A549 (cell line): ENCODE data around the gene C5AR1. TPM values are rescaled to one million over a fixed set of nuclear protein-coding genes. Genes with fewer than 3 reads are reported as not detected.

Source experiments
- ATAC-seq, 2 experiments: fragments of 200-7000 bp in 1 of 2; fragments of >200 bp in 1 of 2; cut with Nextera tagmentation in 1 of 2; cut with Tn5 transposase in 1 of 2; 3 replicates each; pipeline versions ENCODE4 v1.8.0 to v1.9.1; 2018 to 2020; ENCODE audit warnings: mild to moderate bottlenecking in 1 of 2, moderate library complexity in 1 of 2
- CTCF ChIA-PET: fragments of 300-600 bp; sonication (Branson Sonifier 250); formaldehyde crosslinking; extraction: SDS; loops from one replicate; lab custom pipeline; 2021; ENCODE audit warnings: antibody characterized with exemption, inconsistent platforms; lab: Yijun Ruan, JAX
- POLR2A ChIA-PET: fragments of 350-600 bp; formaldehyde crosslinking; extraction: SDS; loops from one replicate; lab custom pipeline; 2021; ENCODE audit warnings: antibody characterized with exemption, inconsistent platforms; lab: Yijun Ruan, JAX
- DNase-seq, 2 experiments: peaks; one replicate each; pipeline versions ENCODE4 v3.0.0 to v3.0.0-alpha.2; 2011 to 2016; ENCODE audit warnings: low read depth in 1 of 2, low spot score in 1 of 2
- FAIRE-seq: peaks from 2 replicates; lab custom pipeline; 2011; peaks lifted over from hg19 to GRCh38; lab: Jason Lieb, UNC
- H3K27ac ChIP-seq, 2 experiments: fragments of >200 bp; sonication (Bioruptor Twin); formaldehyde crosslinking; 3 replicates each; pipeline ENCODE4 v1.5.1; 2016 to 2017
- H3K4me1 ChIP-seq: fragments of >200 bp; sonication (Bioruptor Twin); formaldehyde crosslinking; 3 replicates; pipeline ENCODE4 v1.6.1; 2016
- H3K4me2 ChIP-seq: fragments of >200 bp; sonication (Bioruptor Twin); formaldehyde crosslinking; 3 replicates; pipeline ENCODE4 v1.6.1; 2016
- H3K4me3 ChIP-seq: fragments of >200 bp; sonication (Bioruptor Twin); formaldehyde crosslinking; 3 replicates; pipeline ENCODE4 v1.5.1; 2016
- H3K9me3 ChIP-seq: fragments of >200 bp; sonication (Bioruptor Twin); formaldehyde crosslinking; 3 replicates; pipeline ENCODE4 v1.6.1; 2016
- EHMT2 ChIP-seq: fragments of 200-600 bp; sonication (generic); IDR thresholded peaks from 2 replicates; pipeline ENCODE4 v1.6.1; 2016; ENCODE audit warnings: antibody characterized with exemption, low read depth, mild to moderate bottlenecking, moderate library complexity
- EP300 ChIP-seq, 2 experiments: fragments of >200 bp; sonication (Bioruptor Twin); formaldehyde crosslinking; IDR thresholded peaks; 2 replicates in 1 of 2; 3 replicates in 1 of 2; pipeline ENCODE4 v1.6.1; 2016 to 2017
- FOSL2 ChIP-seq, 2 experiments: fragments of 450-650 bp in 1 of 2; fragments of >200 bp in 1 of 2; sonication (Bioruptor Twin) in 1 of 2; formaldehyde crosslinking; IDR thresholded peaks; 2 replicates each; pipeline versions ENCODE4 v1.5.0 to v1.6.1; 2016 to 2020; ENCODE audit warnings: mild to moderate bottlenecking in 1 of 2, moderate library complexity in 1 of 2
- NFE2L2 ChIP-seq: fragments of 150-350 bp; conservative IDR thresholded peaks from 2 replicates; pipeline ENCODE4 v1.6.1; 2014; ENCODE audit warnings: low read length
- NR3C1 ChIP-seq: fragments of >200 bp; sonication (Bioruptor Twin); formaldehyde crosslinking; IDR thresholded peaks from 3 replicates; pipeline ENCODE4 v1.6.1; 2017
- PHF8 ChIP-seq: fragments of 200-600 bp; sonication (generic); IDR thresholded peaks from 2 replicates; pipeline ENCODE4 v1.6.1; 2016; ENCODE audit warnings: low read depth, mild to moderate bottlenecking, antibody characterized with exemption, moderate library complexity, borderline replicate concordance
- POLR2A ChIP-seq: IDR thresholded peaks from 2 replicates; pipeline ENCODE4 v1.6.1; 2012; ENCODE audit warnings: mild to moderate bottlenecking, low read length
- RFX5 ChIP-seq: fragments of 450-650 bp; IDR thresholded peaks from 2 replicates; pipeline ENCODE4 v1.7.1; 2014; ENCODE audit warnings: antibody characterized with exemption, mild to moderate bottlenecking, moderate library complexity
- WGBS: methylation state at CpG from one replicate; pipeline ENCODE4 v1.1.6; 2017; ENCODE audit errors: missing lambda C conversion rate; 5-methylcytosine and 5-hydroxymethylcytosine counted together
- polyA plus RNA-seq, 4 experiments: library from polyadenylated mRNA; depleted of rRNA in 3 of 4; stranded (reverse); fragments of >200 nt; fragmentation: RNase III in 1 of 4; extraction: RNeasy Plus Mini Kit Qiagen cat#74134 plus additional on column Dnase treatment in 1 of 4; gene quantifications; 2 replicates in 3 of 4; 3 replicates in 1 of 4; pipeline ENCODE4 v1.2.3, GENCODE V29; 2011 to 2017
- TF ChIP-seq, protein P1 (sequence below): IDR thresholded peaks from 2 replicates; pipeline ENCODE4 v1.6.1; 2012
- TF ChIP-seq, protein P2 (sequence below): IDR thresholded peaks from 2 replicates; pipeline ENCODE4 v1.6.1; 2012; ENCODE audit warnings: low read depth, borderline replicate concordance
- TF ChIP-seq, protein P3 (sequence below): IDR thresholded peaks from 2 replicates; pipeline ENCODE4 v1.6.1; 2012
- TF ChIP-seq, protein P4 (sequence below): fragments of 150-350 bp; IDR thresholded peaks from 2 replicates; pipeline ENCODE4 v1.6.1; 2014; ENCODE audit warnings: low read depth, mild to moderate bottlenecking, low read length

C5AR1 gene
- polyA plus RNA-seq, 2 of the 4 experiments (the other 2 are of a cell fraction), result 1.6 to 3.4 TPM

DNA sequence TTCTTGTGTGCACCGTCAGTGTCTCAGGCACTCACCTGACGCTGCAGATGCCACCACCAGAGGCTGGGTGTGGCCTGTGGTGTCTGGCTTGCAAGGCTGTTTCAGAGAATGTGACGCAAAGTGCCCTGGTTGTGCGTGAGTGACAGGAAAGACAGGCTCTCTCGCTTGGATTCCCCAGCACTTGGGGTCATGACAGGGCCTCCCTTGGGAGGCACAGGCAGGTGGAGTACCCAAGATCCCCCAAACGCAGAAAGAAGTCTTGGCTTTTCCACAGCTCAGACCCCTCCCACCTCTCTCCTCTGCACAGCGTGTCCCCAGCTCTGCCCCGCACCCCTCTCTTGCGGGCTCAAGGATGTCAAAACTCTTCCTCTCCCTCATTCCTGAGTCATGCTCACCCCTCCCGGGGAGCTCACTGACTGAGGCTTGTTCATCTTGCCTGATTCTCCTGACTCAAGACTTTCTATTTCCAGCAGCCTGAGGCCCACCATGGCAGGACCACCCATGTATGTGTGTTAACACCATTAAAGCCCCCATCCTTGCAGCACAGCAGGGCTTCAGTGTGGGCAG is 60.5 kb downstream of the C5AR1 start:
- Histone ChIP-seq H3K27ac (0 out of 6 replicates have a peak overlapping the region, but pooled peaks of 1 of the 2 experiments have one; percentile 14), H3K4me2 (no peak overlapping the region), H3K4me3 (no peak overlapping the region), H3K9me3 (no peaks in the 10 kb centered on the region), H3K4me1 (peaks cover 7% of the 10 kb centered on the region; the same call in 1 of the 3 replicates)
- ChIA-PET POLR2A (no interaction called here), CTCF (interaction anchor here (0.9 to 4.5 kb wide), 7 partner anchors 21 to 72 kb away, joined by 3 to 31 read pairs (median 4); partner anchors contain the start of gene DHX34)
- DNase-seq (no peak), ATAC-seq (peak; percentile 12 to 35; a peak in 1 of 6 replicates), FAIRE-seq (no peak)
- WGBS, result 81% methylated on average over 10 of the region's 10 CpGs
- no peak for TF ChIP-seq PHF8

DNA sequence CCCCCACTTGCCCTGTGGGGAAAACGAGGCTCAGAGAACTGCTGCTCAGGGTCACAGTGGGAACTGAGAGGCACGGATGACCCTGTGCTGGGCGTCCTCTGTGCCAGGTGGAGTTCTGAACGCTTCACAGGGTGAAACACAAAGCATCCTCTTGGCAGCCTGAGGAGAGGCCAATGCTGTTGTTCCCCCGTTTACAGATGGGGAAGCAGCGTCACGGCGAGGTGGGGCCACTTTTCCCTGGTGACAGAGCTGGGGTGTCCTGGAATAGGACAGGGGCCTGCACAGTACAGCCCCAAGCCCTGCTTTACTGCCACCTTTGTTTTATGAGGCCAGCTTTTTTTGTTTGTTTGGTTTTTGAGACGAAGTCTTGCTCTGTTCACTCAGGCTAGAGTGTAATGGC is 61.6 kb downstream of the C5AR1 start:
- ATAC-seq (no peak), DNase-seq (no peak), FAIRE-seq (no peak)
- POLR2A ChIA-PET, result no interaction called here
- H3K9me3 ChIP-seq, result no peaks in the 10 kb centered on the region
- TF ChIP-seq, protein P1, sequence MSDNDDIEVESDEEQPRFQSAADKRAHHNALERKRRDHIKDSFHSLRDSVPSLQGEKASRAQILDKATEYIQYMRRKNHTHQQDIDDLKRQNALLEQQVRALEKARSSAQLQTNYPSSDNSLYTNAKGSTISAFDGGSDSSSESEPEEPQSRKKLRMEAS, result no peak
- TF ChIP-seq NR3C1 (no peak), EP300 (IDR thresholded peaks at IDR 0.05) (no peak), POLR2A (no peak), FOSL2 (IDR thresholded peaks at IDR 0.05) (no peak), FOSL2 (CRISPR knock-in tag; IDR thresholded peaks at IDR 0.05) (no peak), NFE2L2 (no peak), EHMT2 (no peak), RFX5 (no peak)
- TF ChIP-seq, protein P2, sequence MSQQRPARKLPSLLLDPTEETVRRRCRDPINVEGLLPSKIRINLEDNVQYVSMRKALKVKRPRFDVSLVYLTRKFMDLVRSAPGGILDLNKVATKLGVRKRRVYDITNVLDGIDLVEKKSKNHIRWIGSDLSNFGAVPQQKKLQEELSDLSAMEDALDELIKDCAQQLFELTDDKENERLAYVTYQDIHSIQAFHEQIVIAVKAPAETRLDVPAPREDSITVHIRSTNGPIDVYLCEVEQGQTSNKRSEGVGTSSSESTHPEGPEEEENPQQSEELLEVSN, result no peak
- TF ChIP-seq, protein P3, sequence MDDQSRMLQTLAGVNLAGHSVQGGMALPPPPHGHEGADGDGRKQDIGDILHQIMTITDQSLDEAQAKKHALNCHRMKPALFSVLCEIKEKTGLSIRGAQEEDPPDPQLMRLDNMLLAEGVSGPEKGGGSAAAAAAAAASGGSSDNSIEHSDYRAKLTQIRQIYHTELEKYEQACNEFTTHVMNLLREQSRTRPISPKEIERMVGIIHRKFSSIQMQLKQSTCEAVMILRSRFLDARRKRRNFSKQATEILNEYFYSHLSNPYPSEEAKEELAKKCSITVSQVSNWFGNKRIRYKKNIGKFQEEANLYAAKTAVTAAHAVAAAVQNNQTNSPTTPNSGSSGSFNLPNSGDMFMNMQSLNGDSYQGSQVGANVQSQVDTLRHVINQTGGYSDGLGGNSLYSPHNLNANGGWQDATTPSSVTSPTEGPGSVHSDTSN, result no peak
- TF ChIP-seq, protein P4, sequence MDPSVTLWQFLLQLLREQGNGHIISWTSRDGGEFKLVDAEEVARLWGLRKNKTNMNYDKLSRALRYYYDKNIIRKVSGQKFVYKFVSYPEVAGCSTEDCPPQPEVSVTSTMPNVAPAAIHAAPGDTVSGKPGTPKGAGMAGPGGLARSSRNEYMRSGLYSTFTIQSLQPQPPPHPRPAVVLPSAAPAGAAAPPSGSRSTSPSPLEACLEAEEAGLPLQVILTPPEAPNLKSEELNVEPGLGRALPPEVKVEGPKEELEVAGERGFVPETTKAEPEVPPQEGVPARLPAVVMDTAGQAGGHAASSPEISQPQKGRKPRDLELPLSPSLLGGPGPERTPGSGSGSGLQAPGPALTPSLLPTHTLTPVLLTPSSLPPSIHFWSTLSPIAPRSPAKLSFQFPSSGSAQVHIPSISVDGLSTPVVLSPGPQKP, result no peak
- no peak overlapping the region for H3K4me2 ChIP-seq
- H3K4me3 ChIP-seq, result no peak overlapping the region
- CTCF ChIA-PET, result interaction anchor here (0.6 to 4.5 kb wide), 6 partner anchors 8 to 75 kb away, joined by 3 to 31 read pairs (median 4); partner anchors contain the start of gene DHX34
- 91% methylated on average over 9 of the region's 9 CpGs for WGBS
- H3K4me1 ChIP-seq, result peaks cover 7% of the 10 kb centered on the region; the same call in 1 of the 3 replicates
- no peak overlapping the region for H3K27ac ChIP-seq

Other genes starting within 250 kb of the C5AR1 start
- gene ZC3H4, start 196.1 kb upstream of the C5AR1 start, polyA plus RNA-seq (2011; rRNA removed), result 7.7 and 9.6 TPM in 2 replicates
- gene ZC3H4, start 196.1 kb upstream of the C5AR1 start, polyA plus RNA-seq (2017; fragmentation: RNase III; extraction: RNeasy Plus Mini Kit Qiagen cat#74134 plus additional on column Dnase treatment), result 29.7 to 37.9 TPM (median 33.4 TPM) in 3 replicates
- 229 and 249 TPM in 2 replicates for gene SAE1, start 179.0 kb upstream of the C5AR1 start, polyA plus RNA-seq (2011; rRNA removed)
- 187 to 206 TPM (median 205 TPM) in 3 replicates for gene SAE1, start 179.0 kb upstream of the C5AR1 start, polyA plus RNA-seq (2017; fragmentation: RNase III; extraction: RNeasy Plus Mini Kit Qiagen cat#74134 plus additional on column Dnase treatment)
- gene BBC3, start 78.7 kb upstream of the C5AR1 start, polyA plus RNA-seq (2011; rRNA removed), result 3.6 and 6.0 TPM in 2 replicates
- 8.9 to 9.4 TPM (median 8.9 TPM) in 3 replicates for gene BBC3, start 78.7 kb upstream of the C5AR1 start, polyA plus RNA-seq (2017; fragmentation: RNase III; extraction: RNeasy Plus Mini Kit Qiagen cat#74134 plus additional on column Dnase treatment)
- gene CCDC9, start 53.3 kb upstream of the C5AR1 start, polyA plus RNA-seq (2011; rRNA removed), result 6.5 and 9.4 TPM in 2 replicates
- gene CCDC9, start 53.3 kb upstream of the C5AR1 start, polyA plus RNA-seq (2017; fragmentation: RNase III; extraction: RNeasy Plus Mini Kit Qiagen cat#74134 plus additional on column Dnase treatment), result 22.2 to 25.7 TPM (median 24.6 TPM) in 3 replicates
- gene INAFM1, start 35.0 kb upstream of the C5AR1 start, polyA plus RNA-seq (2011; rRNA removed), result 1.5 and 1.6 TPM in 2 replicates
- gene INAFM1, start 35.0 kb upstream of the C5AR1 start, polyA plus RNA-seq (2017; fragmentation: RNase III; extraction: RNeasy Plus Mini Kit Qiagen cat#74134 plus additional on column Dnase treatment), result 4.6 to 5.7 TPM (median 5.5 TPM) in 3 replicates
- gene C5AR2, start 22.3 kb downstream of the C5AR1 start, polyA plus RNA-seq (2011; rRNA removed), result 0.28 and 0.36 TPM in 2 replicates
- gene C5AR2, start 22.3 kb downstream of the C5AR1 start, polyA plus RNA-seq (2017; fragmentation: RNase III; extraction: RNeasy Plus Mini Kit Qiagen cat#74134 plus additional on column Dnase treatment), result 0.13 to 0.25 TPM (median 0.17 TPM) in 3 replicates
- 12.4 and 14.4 TPM in 2 replicates for gene DHX34, start 39.5 kb downstream of the C5AR1 start, polyA plus RNA-seq (2011; rRNA removed)
- gene DHX34, start 39.5 kb downstream of the C5AR1 start, polyA plus RNA-seq (2017; fragmentation: RNase III; extraction: RNeasy Plus Mini Kit Qiagen cat#74134 plus additional on column Dnase treatment), result 23.1 to 24.5 TPM (median 23.4 TPM) in 3 replicates
- gene MEIS3, start 109.7 kb downstream of the C5AR1 start, polyA plus RNA-seq (2011; rRNA removed), result 16.5 and 19.2 TPM in 2 replicates
- 21.8 to 31.4 TPM (median 27.1 TPM) in 3 replicates for gene MEIS3, start 109.7 kb downstream of the C5AR1 start, polyA plus RNA-seq (2017; fragmentation: RNase III; extraction: RNeasy Plus Mini Kit Qiagen cat#74134 plus additional on column Dnase treatment)
- 0.12 and 0.35 TPM in 2 replicates for gene SLC8A2, start 162.0 kb downstream of the C5AR1 start, polyA plus RNA-seq (2011; rRNA removed)
- gene SLC8A2, start 162.0 kb downstream of the C5AR1 start, polyA plus RNA-seq (2017; fragmentation: RNase III; extraction: RNeasy Plus Mini Kit Qiagen cat#74134 plus additional on column Dnase treatment), result 0.15 to 0.30 TPM (median 0.17 TPM) in 3 replicates
- 10.6 and 12.5 TPM in 2 replicates for gene KPTN, start 174.4 kb downstream of the C5AR1 start, polyA plus RNA-seq (2011; rRNA removed)
- gene KPTN, start 174.4 kb downstream of the C5AR1 start, polyA plus RNA-seq (2017; fragmentation: RNase III; extraction: RNeasy Plus Mini Kit Qiagen cat#74134 plus additional on column Dnase treatment), result 20.6 to 22.1 TPM (median 20.8 TPM) in 3 replicates
- 69.6 and 74.3 TPM in 2 replicates for gene NAPA, start 205.2 kb downstream of the C5AR1 start, polyA plus RNA-seq (2011; rRNA removed)
- 92.5 to 101 TPM (median 94.2 TPM) in 3 replicates for gene NAPA, start 205.2 kb downstream of the C5AR1 start, polyA plus RNA-seq (2017; fragmentation: RNase III; extraction: RNeasy Plus Mini Kit Qiagen cat#74134 plus additional on column Dnase treatment)